Caki2 (cell line): ENCODE measurements around the gene CPN2. TPM values are rescaled to one million over a fixed set of nuclear protein-coding genes. Genes with fewer than 3 reads are reported as not detected.
A peak's percentile ranks its signal among the peaks of the same experiment; 100 is the strongest.

Source experiments
- DNase-seq: peaks from one replicate; pipeline ENCODE4 v3.0.0-alpha.2; 2015; ENCODE audit warnings: low read depth
- in situ Hi-C: cut with HindIII; loops from 2 replicates; pipeline ENCODE4 v1.10.0; 2016; ENCODE audit warnings: low sequenced_read_pairs, low pct_unique_long_range_greater_than_20kb, mixed read lengths
- total RNA-seq: library from RNA; depleted of rRNA; stranded (reverse); fragments of >200 nt; shearing (Covaris generic); gene quantifications from 2 replicates; pipeline ENCODE4 v1.2.3, GENCODE V29; 2014; ENCODE audit warnings: low replicate concordance

Gene CPN2
- total RNA-seq, 1 experiment from 2014 or later = not detected

GRCh38 chr3:194365526-194365925, 14.4 kb upstream of the CPN2 start:
- in situ Hi-C loops = no loop called here
- DNase-seq = no peak

GRCh38 chr3:194364652-194365434, 13.7 kb upstream of the CPN2 start:
- in situ Hi-C loops = no loop called here
- DNase-seq = no peak

GRCh38 chr3:194364314-194364651, 13.2 kb upstream of the CPN2 start:
- in situ Hi-C loops = no loop called here
- DNase-seq = no peak

- in situ Hi-C loops = no loop called here
- no peak for DNase-seq
Observed at GRCh38 chr3:194360568-194360967, 9.4 kb upstream of the CPN2 start.

GRCh38 chr3:194357681-194358080, 6.6 kb upstream of the CPN2 start:
- no peak for DNase-seq
- in situ Hi-C loops = no loop called here

- in situ Hi-C loops = no loop called here
- DNase-seq = no peak
Observed at GRCh38 chr3:194355379-194355778, 4.3 kb upstream of the CPN2 start.

- no peak for DNase-seq
- in situ Hi-C loops = no loop called here
Observed at GRCh38 chr3:194354315-194354714, 3.2 kb upstream of the CPN2 start.

- DNase-seq = no peak
- in situ Hi-C loops = no loop called here
Observed at GRCh38 chr3:194352667-194353246, 1.6 kb upstream of the CPN2 start.

GRCh38 chr3:194351952-194352536, 916 bp upstream of the CPN2 start:
- in situ Hi-C loops = no loop called here
- DNase-seq = no peak

GRCh38 chr3:194350726-194351071, 429 bp downstream of the CPN2 start:
- DNase-seq = no peak
- in situ Hi-C loops = no loop called here

GRCh38 chr3:194348354-194348753, 2.8 kb downstream of the CPN2 start:
- DNase-seq = no peak
- in situ Hi-C loops = no loop called here

- in situ Hi-C loops = no loop called here
Observed at GRCh38 chr3:194346621-194347020, 4.5 kb downstream of the CPN2 start.

GRCh38 chr3:194346035-194346434, 5.1 kb downstream of the CPN2 start:
- in situ Hi-C loops = no loop called here
- no peak for DNase-seq

More at GRCh38 chr3:194346621-194347020, 4.5 kb downstream of the CPN2 start:
- DNase-seq = no peak

- in situ Hi-C loops = no loop called here
- peak; percentile 49 for DNase-seq
Observed at GRCh38 chr3:194344012-194344411, 7.1 kb downstream of the CPN2 start.

- in situ Hi-C loops = no loop called here
Observed at GRCh38 chr3:194343561-194343893, 7.6 kb downstream of the CPN2 start.

GRCh38 chr3:194342861-194343560, 8.1 kb downstream of the CPN2 start:
- no peak for DNase-seq
- in situ Hi-C loops = no loop called here

More at GRCh38 chr3:194343561-194343893, 7.6 kb downstream of the CPN2 start:
- no peak for DNase-seq

- no peak for DNase-seq
- in situ Hi-C loops = no loop called here
Observed at GRCh38 chr3:194340757-194341400, 10.2 kb downstream of the CPN2 start.

GRCh38 chr3:194339840-194340239, 11.3 kb downstream of the CPN2 start:
- no peak for DNase-seq
- in situ Hi-C loops = no loop called here

- in situ Hi-C loops = no loop called here
- DNase-seq = no peak
Observed at GRCh38 chr3:194339356-194339755, 11.8 kb downstream of the CPN2 start.
